ENCODE data around the gene SH3BGRL3.
"Not testable (repeated sequence)": the region's sequence is repeated elsewhere in the genome, so short reads cannot be mapped to it uniquely, and the experiment has no call there.

SH3BGRL3 gene

GRCh38 chr1:26317146-26317545, 37.3 kb downstream of the SH3BGRL3 start:
- no peak for DNase-seq (ENCODE audit: low spot score)

GRCh38 chr1:26317612-26318337, 37.9 kb downstream of the SH3BGRL3 start, which contains the start of gene CD52:
TSS of gene CD52 (plus strand) at chr1:26317958. CDS start at chr1:26318018, 60 bp downstream.
- no peak for DNase-seq (ENCODE audit: low spot score)

DNA sequence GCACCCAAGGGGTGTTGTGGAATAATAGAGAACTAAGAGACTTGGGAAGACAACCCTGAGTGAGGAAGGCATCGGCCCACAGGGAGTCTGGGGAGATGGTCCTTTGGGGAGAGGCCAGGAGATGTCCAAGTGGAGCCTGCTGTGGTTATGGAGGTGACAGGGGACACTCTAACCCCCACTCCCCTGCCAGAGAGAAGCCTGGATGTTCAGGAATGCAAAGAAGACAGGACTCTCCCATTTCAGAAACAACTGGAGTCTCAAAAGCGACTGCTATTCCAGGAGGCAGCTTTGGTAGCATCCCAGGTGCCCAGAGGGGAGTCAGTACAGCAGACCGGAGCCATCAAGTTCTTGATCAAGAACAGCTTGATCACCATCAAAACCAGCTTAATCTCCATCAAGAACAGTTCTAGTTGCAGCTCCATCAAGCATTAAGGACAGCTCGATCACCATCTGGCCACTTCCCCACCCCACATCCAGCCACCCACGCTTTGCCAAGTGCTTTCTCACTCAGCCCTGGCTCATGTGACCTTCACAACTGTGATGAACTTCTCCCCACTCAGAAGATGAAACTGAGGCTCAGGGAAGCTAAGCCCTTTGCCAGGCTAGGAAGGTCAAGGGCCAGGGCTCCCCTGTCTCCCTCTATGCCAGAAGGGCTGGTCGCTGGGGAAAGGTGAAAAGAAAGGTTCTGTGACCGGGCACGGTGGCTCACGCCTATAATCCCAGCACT, 38.6 kb downstream of the SH3BGRL3 start:
- DNase-seq (ENCODE audit: low spot score) = no peak

DNA sequence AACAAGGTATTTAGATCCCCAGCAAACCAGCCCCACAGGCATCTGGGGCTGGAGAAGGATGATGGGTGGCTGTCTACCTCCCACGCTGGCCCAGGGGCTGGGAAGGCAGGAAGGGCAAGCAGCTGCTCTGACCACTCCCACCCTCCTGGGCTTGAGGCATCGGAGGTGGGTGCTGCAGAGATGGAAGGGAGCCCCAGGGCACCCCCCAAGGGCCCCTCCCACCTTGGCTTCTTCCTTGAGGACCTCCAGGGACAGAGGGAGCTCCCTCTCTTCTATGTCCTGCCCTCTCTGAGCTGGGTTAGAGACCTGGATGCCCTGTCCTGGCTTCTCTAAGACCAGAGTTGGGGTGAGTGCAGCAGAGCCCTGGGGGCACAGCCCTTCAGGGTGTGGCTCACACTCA, 41.0 kb downstream of the SH3BGRL3 start:
- no peak for DNase-seq (ENCODE audit: low spot score)

DNA sequence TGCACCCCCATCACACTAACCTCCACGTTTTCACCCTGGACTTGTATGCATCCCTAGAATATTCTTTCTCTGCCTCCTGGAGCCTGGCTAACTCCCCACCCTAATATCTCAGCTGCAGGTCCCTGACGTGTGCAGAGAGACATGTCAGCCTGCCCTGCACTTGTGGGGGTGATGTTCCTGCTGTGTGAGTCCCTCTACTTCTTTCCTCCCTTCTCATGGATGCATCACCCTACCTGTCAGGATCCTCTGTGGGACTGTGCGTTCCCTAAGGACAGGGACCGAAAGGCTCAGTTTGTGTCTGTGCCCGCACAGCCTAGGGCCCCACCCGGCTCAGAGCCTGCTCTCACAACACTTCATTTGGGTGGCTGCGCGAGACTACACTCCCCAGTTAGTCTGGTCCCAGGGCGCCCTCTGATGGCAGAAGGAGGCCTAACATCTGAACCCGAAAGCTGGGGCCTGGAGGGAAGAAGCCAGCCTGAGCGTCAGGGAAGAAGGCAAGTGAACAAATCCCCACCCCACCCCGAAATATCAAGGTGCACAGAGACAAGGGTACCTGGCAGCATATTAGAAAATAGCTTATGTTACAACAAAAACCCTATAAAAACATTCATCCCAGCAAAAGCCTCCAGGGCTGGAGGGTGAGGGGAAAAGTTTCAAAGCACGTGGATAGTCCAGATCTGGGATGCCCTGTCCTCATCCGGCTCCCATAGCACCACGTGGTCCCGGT, 41.6 kb downstream of the SH3BGRL3 start:
- peak; percentile 87 for DNase-seq (ENCODE audit: low spot score)

GRCh38 chr1:26322042-26322331, 42.1 kb downstream of the SH3BGRL3 start:
- no peak for DNase-seq (ENCODE audit: low spot score)

DNA sequence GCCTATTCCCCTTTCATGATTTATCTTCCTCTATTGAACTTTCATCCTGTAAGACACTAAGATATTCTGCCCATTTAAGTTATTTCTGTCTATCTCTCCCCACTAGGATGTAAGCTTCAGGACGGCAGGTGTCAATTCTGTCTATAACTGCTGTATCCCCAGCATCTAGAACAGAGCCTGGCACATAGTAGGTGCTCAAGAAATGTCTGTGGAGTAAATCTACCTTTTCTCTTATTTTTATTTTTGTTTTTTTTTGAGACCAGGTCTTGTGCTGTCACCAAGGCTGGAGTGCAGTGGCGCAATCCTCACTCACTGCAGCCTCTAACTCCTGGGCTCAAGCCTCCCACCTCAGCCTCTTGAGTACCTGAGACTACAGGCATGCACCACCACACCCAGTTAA, 43.5 kb downstream of the SH3BGRL3 start:
- DNase-seq (ENCODE audit: low spot score) = no peak

GRCh38 chr1:26324550-26324949, 44.7 kb downstream of the SH3BGRL3 start:
- DNase-seq (ENCODE audit: low spot score) = no peak

GRCh38 chr1:26327956-26328362, 48.1 kb downstream of the SH3BGRL3 start:
- DNase-seq (ENCODE audit: low spot score) = no peak

DNA sequence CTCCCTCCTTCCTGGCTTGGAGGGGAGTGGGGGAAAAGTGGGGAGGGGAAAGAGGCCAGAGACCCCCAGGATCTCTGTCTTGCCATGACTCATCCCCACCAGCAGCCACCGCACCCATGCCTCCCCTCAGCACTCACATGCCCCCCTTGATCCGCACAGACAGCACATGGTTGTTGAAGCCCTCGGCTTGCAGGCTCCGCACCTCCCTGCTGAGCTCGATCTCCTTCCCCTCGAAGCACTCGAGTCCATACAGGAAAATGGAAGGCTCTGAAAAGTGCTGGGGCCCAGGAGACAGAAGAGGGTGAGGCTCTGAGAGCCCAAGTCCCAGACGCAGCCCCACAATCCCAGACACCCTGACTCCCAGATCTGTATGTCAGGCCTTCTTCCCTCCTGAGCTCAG, 48.7 kb downstream of the SH3BGRL3 start:
- DNase-seq (ENCODE audit: low spot score) = no peak

DNA sequence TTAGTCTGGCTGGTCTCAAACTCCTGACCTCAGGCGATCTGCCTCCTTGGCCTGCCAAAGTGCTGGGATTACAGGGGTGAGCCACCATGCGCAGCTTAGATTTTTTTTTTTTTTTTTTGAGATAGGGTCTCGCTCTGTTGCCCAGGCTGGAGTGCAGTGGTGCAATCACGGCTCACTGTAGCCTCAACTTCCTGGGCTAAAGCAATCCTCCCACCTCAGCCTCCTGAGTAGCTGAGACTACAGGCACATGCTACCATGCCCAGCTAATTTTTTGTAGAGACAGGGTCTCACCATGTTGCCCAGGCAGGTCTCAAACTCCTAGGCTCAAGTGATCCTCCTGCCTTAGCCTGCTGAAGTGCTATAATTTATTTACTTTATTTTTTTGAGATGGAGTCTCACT, 49.5 kb downstream of the SH3BGRL3 start:
- DNase-seq (ENCODE audit: low spot score) = not testable (repeated sequence)

DNA sequence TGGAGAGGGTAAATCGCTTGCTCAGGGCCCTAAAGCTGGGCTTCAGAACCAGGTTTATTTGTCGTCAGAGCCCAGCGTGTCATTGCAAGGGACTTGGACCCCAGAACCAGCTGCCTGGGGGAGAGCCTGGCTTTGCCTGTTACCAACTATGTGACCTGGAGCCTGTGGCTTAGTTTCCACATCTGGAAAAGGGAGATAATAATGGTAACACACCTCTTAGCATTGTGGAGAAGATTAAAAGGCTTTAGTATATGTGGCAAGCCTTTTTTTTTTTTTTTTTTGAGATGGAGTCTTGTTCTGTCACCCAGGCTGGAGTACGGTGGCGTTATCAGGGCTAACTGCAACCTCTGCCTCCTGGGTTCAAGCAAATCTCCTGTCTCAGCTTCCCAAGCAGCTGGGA, 50.4 kb downstream of the SH3BGRL3 start:
- no peak for DNase-seq (ENCODE audit: low spot score)
